ENCODE data around the gene LDB2. TPM values are rescaled to one million over a fixed set of nuclear protein-coding genes. Genes with fewer than 3 reads are reported as not detected.

The LDB2 gene
- total and polyA plus RNA-seq, 2 of the 8 experiments (the other 6 are each of a cell fraction or from before 2014, with no cell fraction given) = 57.0 to 140 TPM

DNA sequence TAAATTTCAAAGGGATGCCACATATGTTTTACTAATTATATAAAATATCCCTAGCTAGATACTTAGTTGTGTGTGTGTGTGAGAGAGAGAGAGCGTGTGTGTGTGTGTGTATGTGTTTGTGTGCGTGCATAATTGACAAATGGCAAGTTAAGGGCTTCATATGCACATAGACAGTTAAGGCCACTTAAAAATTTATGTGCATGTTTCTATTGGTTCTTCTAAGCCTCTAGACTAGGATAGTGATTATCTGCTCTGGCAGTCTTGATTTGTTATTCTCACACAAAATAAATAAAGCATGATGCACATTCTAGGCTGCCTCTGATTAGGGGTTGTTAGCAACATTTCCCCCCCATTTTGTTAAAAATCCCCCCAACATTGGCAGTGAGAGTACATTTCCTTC is 393.2 kb downstream of the LDB2 start:
- Histone ChIP-seq H2AK5ac (ENCODE audit: low read depth, low read length) (no peak overlapping the region), H3K4me3 (ENCODE audit: extremely low read depth in 1 of 4, insufficient read depth in 2 of 4, low read depth in 3 of 4, low read length in 4 of 4) (no peak overlapping the region), H3K9ac (replicated peaks in 1 of 4; ENCODE audit: extremely low read depth in 1 of 4, low read depth in 3 of 4, low read length in 3 of 4) (no peak overlapping the region), H2BK12ac (ENCODE audit: low read depth, low read length) (no peak overlapping the region), H2BK15ac (ENCODE audit: low read length) (no peak overlapping the region), H3K4ac (replicated peaks; ENCODE audit: insufficient read length, low read depth, low read length) (no peak overlapping the region), H3K4me2 (ENCODE audit: insufficient read depth in 1 of 2, low read depth in 2 of 2, low read length in 2 of 2) (no peak overlapping the region), H3K27me3 (replicated peaks in 1 of 4; ENCODE audit: control insufficient read depth in 3 of 4, extremely low read depth in 1 of 4, insufficient read depth in 3 of 4, low read length in 3 of 4) (no peaks in the 10 kb centered on the region), H2BK120ac (replicated peaks; ENCODE audit: low read depth, low read length) (no peak overlapping the region), H2AFZ (ENCODE audit: low read length) (no peak overlapping the region), H3K23ac (ENCODE audit: insufficient read length) (no peak overlapping the region), H3K79me1 (ENCODE audit: low read depth, low read length) (no peaks in the 10 kb centered on the region), H2BK5ac (ENCODE audit: low read depth, low read length) (no peak overlapping the region), H3K23me2 (ENCODE audit: low read depth, low read length) (no peaks in the 10 kb centered on the region), H3K18ac (ENCODE audit: extremely low read depth, low read length) (no peak overlapping the region), H3K4me1 (replicated peaks in 1 of 4; ENCODE audit: control insufficient read depth in 3 of 4, insufficient read depth in 4 of 4, low read length in 3 of 4) (no peaks in the 10 kb centered on the region), H4K20me1 (replicated peaks in 1 of 2; ENCODE audit: control insufficient read depth in 1 of 2, insufficient read depth in 2 of 2, low read length in 2 of 2) (no peaks in the 10 kb centered on the region), H3K27ac (ENCODE audit: low read depth, low read length) (no peak overlapping the region), H4K91ac (replicated peaks; ENCODE audit: insufficient read length, low read length) (no peak overlapping the region), H4K8ac (ENCODE audit: extremely low read depth, insufficient read depth, low read length) (no peak overlapping the region), H3K14ac (ENCODE audit: insufficient read length) (no peak overlapping the region), H3K56ac (replicated peaks; ENCODE audit: insufficient read length, low read depth, low read length) (no peak overlapping the region), H3K9me3 (ENCODE audit: insufficient read depth in 2 of 2, low read depth in 1 of 2, low read length in 1 of 2) (peaks cover 8 to 13% of the 10 kb centered on the region in 2 experiments), H2BK20ac (ENCODE audit: low read length) (no peak overlapping the region), H3K79me2 (ENCODE audit: control insufficient read depth in 1 of 2, insufficient read depth in 2 of 2, low read length in 2 of 2) (no peaks in the 10 kb centered on the region), H4K5ac (ENCODE audit: insufficient read length, low read depth, low read length) (no peak overlapping the region), H3K36me3 (ENCODE audit: control insufficient read depth in 2 of 4, insufficient read depth in 4 of 4, low read length in 3 of 4) (peaks cover 0 to 29% (median 5%) of the 10 kb centered on the region in 4 experiments; a peak in 6 of 8 replicates)
- WGBS, 2 experiments (ENCODE audit: extremely low coverage in 1 of 2, insufficient coverage in 1 of 2, insufficient read length in 1 of 2, insufficient replicate concordance in 2 of 2, low coverage in 1 of 2, low lambda C conversion rate in 2 of 2, missing lambda C conversion rate in 1 of 2) = 91 to 100% methylated on average over 1 to 2 of the region's 2 CpGs
- ChIA-PET CTCF (ENCODE audit: partially characterized antibody) (interaction anchor here (0.6 to 2.8 kb wide), 20 partner anchors 7 to 967 kb away, joined by 3 to 16 read pairs (median 4); no protein-coding TSS in a partner anchor), POLR2A (ENCODE audit: partially characterized antibody) (no interaction called here)
- no peak for DNase-seq (ENCODE audit: low read depth in 1 of 2, low spot score in 2 of 2)
- TF ChIP-seq BACH1 (IDR thresholded peaks at IDR 0.05; ENCODE audit: low read length) (no peak), SIRT6 (IDR thresholded peaks at IDR 0.05; ENCODE audit: low read length) (no peak)
- no peak for FAIRE-seq

Measured in H1 (cell line).